WTC11 (cell line): ENCODE data around the gene SPACA7.

ENCODE experiments used
- CTCF ChIP-seq: fragments of 200-600 bp; IDR thresholded peaks from 2 replicates; pipeline ENCODE4 v1.8.0; 2022; ENCODE audit warnings: antibody characterized with exemption
- GRHL2 ChIP-seq: fragments of 250-450 bp; sonication (Bioruptor Pico); IDR thresholded peaks from 2 replicates; pipeline ENCODE4 v1.8.0; 2022; ENCODE audit warnings: mild to moderate bottlenecking, moderate library complexity; ENCODE audit not compliant: insufficient replicate concordance, severe bottlenecking
- HMGXB4 ChIP-seq: sonication (generic); formaldehyde crosslinking; IDR thresholded peaks from 2 replicates; pipeline ENCODE4 v1.8.1; 2023; ENCODE audit warnings: mild to moderate bottlenecking, moderate library complexity, missing genetic modification reagents
- ZNF121 ChIP-seq: sonication (generic); formaldehyde crosslinking; IDR thresholded peaks from 2 replicates; pipeline ENCODE4 v1.8.0; 2023; ENCODE audit warnings: missing genetic modification reagents

GRCh38 chr13:112469071-112469745 is 93.1 kb downstream of the SPACA7 start:
- no peak for TF ChIP-seq CTCF
- TF ChIP-seq GRHL2 (CRISPR knock-in tag), result no peak
- no peak for TF ChIP-seq HMGXB4
- no peak for TF ChIP-seq ZNF121 (CRISPR knock-in tag)
